Fibroblast of mammary gland (primary cell): ENCODE measurements around the gene RASGEF1C.
A peak's percentile ranks its signal among the peaks of the same experiment; 100 is the strongest.
"Not testable (repeated sequence)": the region's sequence is repeated elsewhere in the genome, so short reads cannot be mapped to it uniquely, and the experiment has no call there.

ENCODE experiments used
- DNase-seq: peaks from one replicate; pipeline ENCODE4 v3.0.0-alpha.2; 2010; ENCODE audit warnings: low read depth
- H3K4me3 ChIP-seq: 2 replicates; pipeline ENCODE4 v1.5.1; 2011; ENCODE audit warnings: low read depth, mild to moderate bottlenecking, low read length, moderate library complexity; ENCODE audit not compliant: control insufficient read depth
- CTCF ChIP-seq: conservative IDR thresholded peaks from 2 replicates; pipeline ENCODE4 v1.5.1; 2011; ENCODE audit warnings: low read depth, low read length, inconsistent platforms; ENCODE audit not compliant: control insufficient read depth, insufficient read depth

The RASGEF1C gene

GRCh38 chr5:180127682-180128670 is 81.0 kb downstream of the RASGEF1C start:
- H3K4me3 ChIP-seq, result no peak overlapping the region

GRCh38 chr5:180126716-180127681 is 82.0 kb downstream of the RASGEF1C start:
- DNase-seq, result peak; percentile 4
- TF ChIP-seq CTCF, result peak; percentile 48
- H3K4me3 ChIP-seq, result no peak overlapping the region

More at GRCh38 chr5:180127682-180128670, 81.0 kb downstream of the RASGEF1C start:
- no peak for DNase-seq
- no peak for TF ChIP-seq CTCF

GRCh38 chr5:180126156-180126555 is 82.9 kb downstream of the RASGEF1C start:
- not testable (repeated sequence) for DNase-seq, H3K4me3 ChIP-seq

GRCh38 chr5:180124662-180125061 is 84.3 kb downstream of the RASGEF1C start:
- not testable (repeated sequence) for DNase-seq, H3K4me3 ChIP-seq

- no peak for DNase-seq
- TF ChIP-seq CTCF, result no peak
- H3K4me3 ChIP-seq, result no peak overlapping the region
Measured at GRCh38 chr5:180122875-180123274, 86.1 kb downstream of the RASGEF1C start.

- H3K4me3 ChIP-seq, result no peak overlapping the region
- no peak for TF ChIP-seq CTCF
- no peak for DNase-seq
Measured at GRCh38 chr5:180121826-180122413, 87.1 kb downstream of the RASGEF1C start.

GRCh38 chr5:180120237-180121101 is 88.5 kb downstream of the RASGEF1C start:
- H3K4me3 ChIP-seq, result no peak overlapping the region
- DNase-seq, result no peak
- no peak for TF ChIP-seq CTCF
